ENCODE results near the gene ARL5C. TPM values are rescaled to one million over a fixed set of nuclear protein-coding genes. Genes with fewer than 3 reads are reported as not detected.
A peak's percentile ranks its signal among the peaks of the same experiment; 100 is the strongest.

ARL5C gene
- total RNA-seq, 2 donors from 2014 or later = 0.27 TPM; not detected in 1

DNA sequence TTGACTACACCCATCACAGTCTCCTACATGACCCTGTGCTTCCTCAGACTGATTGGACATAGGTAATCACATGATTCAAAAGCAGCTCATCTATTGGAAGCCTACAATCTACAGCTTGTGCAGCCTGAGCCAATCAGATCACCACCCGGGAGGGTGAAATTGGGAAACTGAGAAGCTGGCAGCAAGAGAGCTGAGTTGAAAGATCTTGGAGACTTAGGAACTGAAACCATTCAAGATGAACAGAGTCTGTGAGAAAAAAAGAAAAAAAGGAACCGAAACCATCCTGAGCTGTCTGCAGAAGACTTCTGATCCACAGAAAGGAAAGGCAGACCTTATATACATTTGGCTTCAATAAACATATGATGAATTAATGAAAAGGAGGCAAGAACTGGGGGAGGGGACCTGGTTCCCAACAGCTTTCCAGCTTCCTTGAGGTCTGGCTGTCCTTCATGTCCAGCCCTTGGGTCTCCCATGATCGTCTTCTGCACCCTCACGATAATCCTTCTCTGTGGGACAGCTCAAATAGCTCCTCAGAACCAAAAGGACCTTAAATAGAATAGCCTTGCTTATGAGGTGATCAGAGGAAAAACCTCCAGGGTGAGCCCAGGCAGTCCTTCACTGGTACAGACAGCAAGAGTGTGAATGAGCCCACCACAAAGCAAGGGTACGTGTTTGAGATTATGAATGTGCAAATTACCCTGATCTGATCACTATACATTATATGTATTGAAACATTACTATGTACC lies 47.1 kb downstream of the ARL5C start:
- Histone ChIP-seq H3K27me3 (replicated peaks; ENCODE audit: insufficient read depth) (no peaks in the 10 kb centered on the region), H3K27ac (no peak overlapping the region), H3K4me1 (ENCODE audit: control insufficient read depth in 1 of 2, low read depth in 2 of 2) (peaks cover 0 to 15% of the 10 kb centered on the region in 2 donors), H3K9me3 (no peaks in the 10 kb centered on the region), H3K4me3 (no peak overlapping the region), H3K36me3 (no peaks in the 10 kb centered on the region)
- no peak for ATAC-seq (ENCODE audit: insufficient number of reproducible peaks, low FRiP score, low read depth)
- TF ChIP-seq, protein P1, sequence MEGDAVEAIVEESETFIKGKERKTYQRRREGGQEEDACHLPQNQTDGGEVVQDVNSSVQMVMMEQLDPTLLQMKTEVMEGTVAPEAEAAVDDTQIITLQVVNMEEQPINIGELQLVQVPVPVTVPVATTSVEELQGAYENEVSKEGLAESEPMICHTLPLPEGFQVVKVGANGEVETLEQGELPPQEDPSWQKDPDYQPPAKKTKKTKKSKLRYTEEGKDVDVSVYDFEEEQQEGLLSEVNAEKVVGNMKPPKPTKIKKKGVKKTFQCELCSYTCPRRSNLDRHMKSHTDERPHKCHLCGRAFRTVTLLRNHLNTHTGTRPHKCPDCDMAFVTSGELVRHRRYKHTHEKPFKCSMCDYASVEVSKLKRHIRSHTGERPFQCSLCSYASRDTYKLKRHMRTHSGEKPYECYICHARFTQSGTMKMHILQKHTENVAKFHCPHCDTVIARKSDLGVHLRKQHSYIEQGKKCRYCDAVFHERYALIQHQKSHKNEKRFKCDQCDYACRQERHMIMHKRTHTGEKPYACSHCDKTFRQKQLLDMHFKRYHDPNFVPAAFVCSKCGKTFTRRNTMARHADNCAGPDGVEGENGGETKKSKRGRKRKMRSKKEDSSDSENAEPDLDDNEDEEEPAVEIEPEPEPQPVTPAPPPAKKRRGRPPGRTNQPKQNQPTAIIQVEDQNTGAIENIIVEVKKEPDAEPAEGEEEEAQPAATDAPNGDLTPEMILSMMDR (IDR thresholded peaks at IDR 0.05) = no peak
- no peak for DNase-seq (ENCODE audit: low spot score)

DNA sequence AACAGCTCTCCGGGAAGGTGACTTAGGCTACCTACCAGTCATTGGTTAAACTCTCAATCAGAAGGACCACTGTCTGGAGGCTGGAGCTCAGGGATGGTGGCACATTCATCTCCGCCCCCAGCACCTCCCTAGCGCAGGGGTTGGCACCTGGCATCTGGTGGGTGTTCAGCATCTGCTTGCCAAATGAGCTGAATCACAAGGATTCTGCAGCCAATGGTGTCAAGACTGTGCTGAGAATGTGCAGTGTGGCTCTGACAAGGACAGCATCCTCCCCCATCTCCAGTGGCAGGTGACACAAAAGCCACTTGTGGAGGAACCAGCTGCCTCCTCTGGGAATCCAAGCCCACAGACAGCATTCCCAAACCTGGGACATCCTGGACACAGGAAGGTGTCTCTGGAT lies 49.7 kb downstream of the ARL5C start:
- Histone ChIP-seq H3K4me3 (no peak overlapping the region), H3K4me1 (ENCODE audit: control insufficient read depth in 1 of 2, low read depth in 2 of 2) (peaks cover 0 to 11% of the 10 kb centered on the region in 2 donors), H3K27me3 (replicated peaks; ENCODE audit: insufficient read depth) (no peaks in the 10 kb centered on the region), H3K9me3 (no peaks in the 10 kb centered on the region), H3K36me3 (no peaks in the 10 kb centered on the region), H3K27ac (no peak overlapping the region)
- DNase-seq (ENCODE audit: low spot score) (no peak), ATAC-seq (ENCODE audit: insufficient number of reproducible peaks, low FRiP score, low read depth) (no peak)
- TF ChIP-seq, protein P1 (IDR thresholded peaks at IDR 0.05) = no peak

DNA sequence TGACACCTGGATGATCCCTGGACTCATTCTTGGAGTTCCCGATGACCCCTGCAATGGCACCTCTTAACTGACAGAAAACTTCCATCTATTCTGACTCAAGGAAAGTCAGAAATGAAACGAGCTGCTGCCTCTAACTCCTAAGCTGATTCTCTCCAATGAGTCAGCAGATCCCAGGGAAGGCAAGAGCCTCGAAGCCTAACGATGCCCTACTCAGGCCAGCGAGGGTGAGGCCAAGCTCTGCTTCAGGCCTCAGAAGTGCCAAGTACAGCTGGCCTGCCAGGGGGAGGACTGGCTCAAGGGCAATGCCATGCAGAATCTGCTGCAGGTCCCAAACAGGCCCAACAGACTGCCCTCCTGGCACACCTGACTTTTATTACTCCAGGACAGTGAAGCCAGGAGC lies 50.8 kb downstream of the ARL5C start:
- H3K27ac ChIP-seq = peak overlapping the region in 1 of 2 donors; percentile 7
- TF ChIP-seq, protein P1 (IDR thresholded peaks at IDR 0.05) = no peak
- ATAC-seq (ENCODE audit: insufficient number of reproducible peaks, low FRiP score, low read depth) = no peak

DNA sequence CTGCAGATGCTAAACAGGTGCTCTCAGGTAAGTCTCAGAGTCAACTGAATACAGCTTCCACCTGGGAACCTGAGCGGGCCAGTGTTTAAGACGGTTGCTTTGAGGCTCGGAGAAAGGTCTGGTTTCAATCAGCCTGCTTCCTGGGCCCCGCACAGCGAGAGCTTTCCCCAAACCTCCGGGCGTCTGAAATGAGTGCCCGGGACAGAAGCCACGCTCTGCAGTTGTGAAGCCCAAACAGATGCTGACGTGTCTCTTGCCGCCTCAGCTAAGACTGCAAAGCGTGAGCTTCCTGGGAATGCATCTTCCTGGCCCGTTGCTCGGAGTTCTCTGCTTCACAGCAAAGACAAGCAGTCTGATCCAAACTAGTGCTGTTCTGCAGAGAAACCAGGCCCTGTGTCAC lies 51.2 kb downstream of the ARL5C start:
- DNase-seq (ENCODE audit: low spot score) = no peak
- H3K9me3 ChIP-seq = no peaks in the 10 kb centered on the region
- TF ChIP-seq, protein P1 (IDR thresholded peaks at IDR 0.05) = no peak
- H3K36me3 ChIP-seq = no peaks in the 10 kb centered on the region
- H3K27me3 ChIP-seq (replicated peaks; ENCODE audit: insufficient read depth) = no peaks in the 10 kb centered on the region
- no peak overlapping the region for H3K4me3 ChIP-seq
- ATAC-seq (ENCODE audit: insufficient number of reproducible peaks, low FRiP score, low read depth) = no peak
- H3K4me1 ChIP-seq (ENCODE audit: control insufficient read depth in 1 of 2, low read depth in 2 of 2) = peaks cover 0 to 11% of the 10 kb centered on the region in 2 donors
- peak overlapping the region in 1 of 2 donors; percentile 7 for H3K27ac ChIP-seq

More for the DNA sequence above, 50.8 kb downstream of the ARL5C start:
- no peaks in the 10 kb centered on the region for H3K36me3 ChIP-seq
- no peaks in the 10 kb centered on the region for H3K9me3 ChIP-seq
- DNase-seq (ENCODE audit: low spot score) = no peak
- no peaks in the 10 kb centered on the region for H3K27me3 ChIP-seq (replicated peaks; ENCODE audit: insufficient read depth)
- H3K4me3 ChIP-seq = no peak overlapping the region
- peaks cover 0 to 11% of the 10 kb centered on the region in 2 donors for H3K4me1 ChIP-seq (ENCODE audit: control insufficient read depth in 1 of 2, low read depth in 2 of 2)

GRCh38 chr17:39113871-39114270 lies 52.1 kb downstream of the ARL5C start:
- no peak overlapping the region for H3K27ac ChIP-seq
- no peaks in the 10 kb centered on the region for H3K9me3 ChIP-seq
- H3K36me3 ChIP-seq = no peaks in the 10 kb centered on the region
- DNase-seq (ENCODE audit: low spot score) (no peak), ATAC-seq (ENCODE audit: insufficient number of reproducible peaks, low FRiP score, low read depth) (no peak)
- no peak overlapping the region for H3K4me3 ChIP-seq
- TF ChIP-seq, protein P1 (IDR thresholded peaks at IDR 0.05) = no peak
- H3K27me3 ChIP-seq (replicated peaks; ENCODE audit: insufficient read depth) = no peaks in the 10 kb centered on the region
- peaks cover 0 to 11% of the 10 kb centered on the region in 2 donors for H3K4me1 ChIP-seq (ENCODE audit: control insufficient read depth in 1 of 2, low read depth in 2 of 2)

All from thoracic aorta (tissue), 2 donors.